Neural cell (in vitro differentiated cells): ENCODE measurements around the gene ADAMTS14. TPM values are rescaled to one million over a fixed set of nuclear protein-coding genes. Genes with fewer than 3 reads are reported as not detected.

Source experiments
- H2AFZ ChIP-seq: fragments of 200-600, 300-800 bp; sonication (generic), shearing (Covaris generic); 2 replicates; pipeline ENCODE4 v1.6.0; 2014; ENCODE audit warnings: low read depth, mild to moderate bottlenecking, antibody characterized with exemption, low read length, moderate library complexity
- H3F3A ChIP-seq: fragments of 200-600 bp; shearing (Covaris generic); 2 replicates; pipeline ENCODE4 v1.6.1; 2016; ENCODE audit warnings: mild to moderate bottlenecking, moderate library complexity, mixed read lengths, antibody characterized with exemption, low read length; ENCODE audit not compliant: insufficient read depth, poor library complexity, severe bottlenecking
- H3K27ac ChIP-seq: fragments of 200-600, 300-800 bp; sonication (generic), shearing (Covaris generic); 2 replicates; pipeline ENCODE4 v1.5.1; 2014; ENCODE audit warnings: mild to moderate bottlenecking, low read length, moderate library complexity
- H3K27me3 ChIP-seq: fragments of 300-800, 200-600 bp; sonication (generic), shearing (Covaris generic); 2 replicates; pipeline ENCODE4 v1.6.0; 2014; ENCODE audit warnings: mild to moderate bottlenecking, low read depth, low read length, moderate library complexity; ENCODE audit not compliant: insufficient read depth
- H3K36me3 ChIP-seq: fragments of 300-800, 200-600 bp; sonication (generic), shearing (Covaris generic); 2 replicates; pipeline ENCODE4 v1.5.1; 2014; ENCODE audit warnings: mild to moderate bottlenecking, antibody characterized with exemption, low read length, moderate library complexity; ENCODE audit not compliant: insufficient read depth
- H3K4me2 ChIP-seq: fragments of 300-800, 200-600 bp; sonication (generic), shearing (Covaris generic); 2 replicates; pipeline ENCODE4 v1.6.0; 2014; ENCODE audit warnings: mild to moderate bottlenecking, low read length
- H3K4me3 ChIP-seq: fragments of 300-800, 200-600 bp; sonication (generic), shearing (Covaris generic); 2 replicates; pipeline ENCODE4 v1.5.1; 2014; ENCODE audit warnings: mild to moderate bottlenecking, low read length, moderate library complexity
- H3K79me2 ChIP-seq: fragments of 200-600 bp; shearing (Covaris generic); replicated peaks from 2 replicates; pipeline ENCODE4 v1.6.0; 2014; ENCODE audit warnings: mild to moderate bottlenecking, low read length, moderate library complexity; ENCODE audit not compliant: insufficient read depth
- H3K9ac ChIP-seq: fragments of 300-800, 200-600 bp; sonication (generic), shearing (Covaris generic); 2 replicates; pipeline ENCODE4 v1.6.1; 2016; ENCODE audit warnings: mild to moderate bottlenecking, low read length, mixed read lengths
- H3K9me2 ChIP-seq: fragments of 200-600 bp; shearing (Covaris generic); 2 replicates; pipeline ENCODE4 v1.6.1; 2016; ENCODE audit warnings: mild to moderate bottlenecking, low read length, mixed read lengths; ENCODE audit not compliant: insufficient read depth
- H3K9me3 ChIP-seq: fragments of 200-600, 300-800 bp; sonication (generic), shearing (Covaris generic); 2 replicates; pipeline ENCODE4 v1.6.1; 2016; ENCODE audit warnings: mild to moderate bottlenecking, mixed run types, low read length, moderate library complexity, mixed read lengths
- H4K20me1 ChIP-seq: fragments of 200-600 bp; shearing (Covaris generic); 2 replicates; pipeline ENCODE4 v1.6.1; 2016; ENCODE audit warnings: mild to moderate bottlenecking, mixed run types; ENCODE audit not compliant: insufficient read depth
- CTCF ChIP-seq: fragments of 450-650 bp; IDR thresholded peaks from 2 replicates; pipeline ENCODE4 v1.5.1; 2014; ENCODE audit warnings: antibody characterized with exemption, mild to moderate bottlenecking, moderate library complexity; ENCODE audit not compliant: poor library complexity, severe bottlenecking
- EP300 ChIP-seq: fragments of 450-650 bp; conservative IDR thresholded peaks from 2 replicates; pipeline ENCODE4 v1.6.1; 2014; ENCODE audit warnings: antibody characterized with exemption, mild to moderate bottlenecking, moderate library complexity; ENCODE audit not compliant: poor library complexity, severe bottlenecking
- EZH2 ChIP-seq: fragments of 200-600, 300-800 bp; shearing (Covaris generic), sonication (generic); IDR thresholded peaks from 2 replicates; pipeline ENCODE4 v1.6.1; 2014; ENCODE audit warnings: antibody characterized with exemption, low read length, borderline replicate concordance, mild to moderate bottlenecking; ENCODE audit not compliant: insufficient read depth, poor library complexity, severe bottlenecking
- MXI1 ChIP-seq: fragments of 450-650 bp; conservative IDR thresholded peaks from 2 replicates; pipeline ENCODE4 v1.6.1; 2014; ENCODE audit warnings: antibody characterized with exemption, mild to moderate bottlenecking; ENCODE audit not compliant: poor library complexity, severe bottlenecking
- RAD21 ChIP-seq: fragments of 450-650 bp; conservative IDR thresholded peaks from 2 replicates; pipeline ENCODE4 v1.6.1; 2014; ENCODE audit warnings: antibody characterized with exemption, mild to moderate bottlenecking, moderate library complexity
- REST ChIP-seq: IDR thresholded peaks from 2 replicates; pipeline ENCODE4 v1.6.1; 2012; ENCODE audit warnings: borderline replicate concordance
- SMC3 ChIP-seq: fragments of 450-650 bp; conservative IDR thresholded peaks from 2 replicates; pipeline ENCODE4 v1.6.1; 2014; ENCODE audit warnings: antibody characterized with exemption, mild to moderate bottlenecking, moderate library complexity; ENCODE audit not compliant: poor library complexity
- TAF1 ChIP-seq: IDR thresholded peaks from 2 replicates; pipeline ENCODE4 v1.6.1; 2012; ENCODE audit warnings: low read depth
- polyA plus RNA-seq: library from polyadenylated mRNA; depleted of rRNA; stranded (reverse); fragments of >200 nt; gene quantifications from 2 replicates; pipeline ENCODE4 v1.2.3, GENCODE V29; 2014

Gene ADAMTS14
- polyA plus RNA-seq, 1 donor from 2014 or later = 0.04 TPM

DNA sequence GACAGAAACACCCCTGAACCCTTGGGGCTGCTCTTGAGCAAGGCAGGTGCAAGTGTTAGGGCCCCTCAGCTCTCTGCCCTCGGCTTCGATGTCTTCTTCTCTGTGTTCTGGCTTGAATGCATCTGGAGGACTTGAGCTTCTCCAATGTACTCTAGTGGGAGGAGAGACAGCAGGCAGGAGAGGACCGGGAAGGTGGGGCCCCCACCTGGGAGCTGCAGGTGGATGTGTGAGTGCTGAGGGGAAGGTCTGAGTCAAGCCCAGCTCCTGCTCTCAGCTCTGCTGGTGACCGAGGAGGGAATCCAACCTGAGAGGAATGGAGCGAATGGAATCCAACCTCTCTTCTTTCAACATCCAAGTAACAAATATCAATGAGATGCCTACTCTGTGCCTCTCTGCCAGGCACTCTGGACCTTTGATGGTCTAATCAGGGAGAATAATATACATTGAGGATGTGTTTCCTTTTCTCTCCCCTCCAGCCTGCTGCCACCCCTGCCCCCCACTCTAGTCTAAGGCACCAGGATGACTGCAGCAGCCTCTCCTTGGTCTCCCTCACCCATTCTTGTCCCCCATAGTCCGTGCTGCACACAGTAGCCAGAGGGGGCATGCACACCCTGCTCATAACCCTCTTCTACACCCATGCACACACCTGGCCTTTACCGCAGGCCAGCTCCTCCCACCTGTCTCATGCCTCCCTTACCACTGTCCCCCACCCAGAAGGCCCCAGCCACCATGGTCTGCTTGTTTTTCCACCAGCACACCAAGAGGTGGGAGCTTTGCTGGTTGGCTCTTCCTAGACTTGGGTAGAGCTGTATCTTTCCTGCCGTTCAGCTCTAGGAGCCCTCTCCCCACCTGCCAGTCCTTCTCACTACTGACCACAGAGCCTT lies 99.2 kb downstream of the ADAMTS14 start:
- TF ChIP-seq SMC3 (no peak), EP300 (no peak), CTCF (no peak)
- no peaks in the 10 kb centered on the region for H3K36me3 ChIP-seq
- H3K27me3 ChIP-seq = no peaks in the 10 kb centered on the region
- no peak overlapping the region for H3K4me3 ChIP-seq
- no peak overlapping the region for H3K9ac ChIP-seq
- H3K9me3 ChIP-seq = no peaks in the 10 kb centered on the region
- H3K79me2 ChIP-seq = no peaks in the 10 kb centered on the region
- H3K27ac ChIP-seq = no peak overlapping the region
- H3K9me2 ChIP-seq = no peaks in the 10 kb centered on the region
- H2AFZ ChIP-seq = no peak overlapping the region
- no peaks in the 10 kb centered on the region for H4K20me1 ChIP-seq
- no peak overlapping the region for H3K4me2 ChIP-seq
- H3F3A ChIP-seq = no peaks in the 10 kb centered on the region

DNA sequence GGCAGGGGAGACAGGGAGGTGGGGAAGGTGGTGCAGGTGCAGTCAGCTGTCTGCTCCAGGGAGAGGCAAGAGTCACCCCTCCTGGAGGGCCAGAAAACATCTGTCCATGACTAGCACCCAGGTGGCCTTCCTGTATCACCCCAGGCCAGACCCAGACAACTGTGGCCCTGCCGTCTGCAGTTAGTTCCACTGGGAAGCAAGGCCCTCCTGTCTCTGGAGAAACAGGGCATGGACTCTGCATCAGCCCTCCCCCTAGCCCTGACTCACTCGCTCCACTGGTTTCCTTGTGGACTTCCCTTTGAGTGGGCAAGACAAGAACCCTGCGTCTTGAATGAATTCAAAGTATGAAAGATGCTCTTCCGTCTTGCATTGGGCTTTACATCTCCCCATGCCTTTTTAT lies 100.3 kb downstream of the ADAMTS14 start:
- Histone ChIP-seq H3K27me3 (no peaks in the 10 kb centered on the region), H3K79me2 (no peaks in the 10 kb centered on the region), H3K4me3 (no peak overlapping the region), H3K36me3 (no peaks in the 10 kb centered on the region), H4K20me1 (no peaks in the 10 kb centered on the region), H3K4me2 (no peak overlapping the region), H2AFZ (no peak overlapping the region), H3K9ac (no peak overlapping the region), H3K27ac (no peak overlapping the region), H3F3A (no peaks in the 10 kb centered on the region), H3K9me3 (no peaks in the 10 kb centered on the region), H3K9me2 (no peaks in the 10 kb centered on the region)
- no peak for TF ChIP-seq EP300
- no peak for TF ChIP-seq MXI1
- no peak for TF ChIP-seq TAF1
- no peak for TF ChIP-seq REST
- TF ChIP-seq RAD21 = no peak
- TF ChIP-seq SMC3 = no peak
- no peak for TF ChIP-seq EZH2
- no peak for TF ChIP-seq CTCF
